B cell (primary cell): ENCODE data around the gene APIP. TPM values are rescaled to one million over a fixed set of nuclear protein-coding genes. Genes with fewer than 3 reads are reported as not detected.

Experiments
- ATAC-seq: fragments of 200-7000 bp; cut with Tn5 transposase; one replicate; pipeline ENCODE4 v1.10.0; 2021; ENCODE audit warnings: low read depth, mild to moderate bottlenecking, moderate number of reproducible peaks, moderate library complexity
- CTCF ChIA-PET: fragments of 350-600 bp; sonication (Branson Sonifier 250); formaldehyde crosslinking; loops from one replicate; lab custom pipeline; 2021; ENCODE audit warnings: antibody characterized with exemption, inconsistent platforms; lab: Charles Lee
- POLR2A ChIA-PET: fragments of 350-600 bp; sonication (Branson Sonifier 250); formaldehyde crosslinking; loops from one replicate; lab custom pipeline; 2021; ENCODE audit warnings: antibody characterized with exemption; lab: Charles Lee
- DNase-seq: peaks from one replicate; pipeline ENCODE4 v3.0.0; 2013
- H2AFZ ChIP-seq: 2 replicates; pipeline ENCODE4 v1.6.1; 2012; ENCODE audit warnings: mild to moderate bottlenecking, low read depth, low read length; ENCODE audit not compliant: insufficient read depth, poor library complexity, severe bottlenecking
- H3K27ac ChIP-seq, 2 donors: 1 replicate in 1 of 2; 2 replicates in 1 of 2; pipeline ENCODE4 v1.5.1; 2012 to 2013; ENCODE audit warnings: low read length in 2 of 2, mild to moderate bottlenecking in 2 of 2, moderate library complexity in 1 of 2
- H3K27me3 ChIP-seq, 4 experiments: fragments of 200-600 bp in 1 of 4; sonication (generic) in 1 of 4; replicated peaks in 1 of 4; 1 replicate in 2 of 4; 2 replicates in 2 of 4; pipeline versions ENCODE4 v1.6.1 to v1.7.0; 2013 to 2016; ENCODE audit warnings: low read length in 3 of 4, mild to moderate bottlenecking in 2 of 4, mixed read lengths in 1 of 4, moderate library complexity in 1 of 4; ENCODE audit not compliant: insufficient read depth in 4 of 4, control insufficient read depth in 3 of 4; ENCODE audit errors: control extremely low read depth in 1 of 4
- H3K36me3 ChIP-seq, 2 experiments: replicated peaks in 1 of 2; 1 replicate in 1 of 2; 2 replicates in 1 of 2; pipeline versions ENCODE4 v1.6.1 to v1.7.1; 2013; ENCODE audit warnings: low read length in 1 of 2; ENCODE audit not compliant: insufficient read depth in 2 of 2, control insufficient read depth in 1 of 2; ENCODE audit errors: control extremely low read depth in 1 of 2, extremely low read depth in 1 of 2
- H3K4me1 ChIP-seq, 2 donors: fragments of 200-600 bp in 1 of 2; sonication (generic) in 1 of 2; 1 replicate in 1 of 2; 2 replicates in 1 of 2; pipeline versions ENCODE4 v1.5.1 to v1.6.1; 2013 to 2017; ENCODE audit warnings: low read length in 2 of 2; ENCODE audit not compliant: control insufficient read depth in 2 of 2, insufficient read depth in 2 of 2
- H3K4me2 ChIP-seq: replicated peaks from 2 replicates; pipeline ENCODE3; 2012; ENCODE audit warnings: mild to moderate bottlenecking, low read depth, low read length; ENCODE audit not compliant: poor library complexity, severe bottlenecking
- H3K4me3 ChIP-seq, 5 experiments: fragments of 200-600 bp in 1 of 5; sonication (generic) in 1 of 5; 1 replicate in 3 of 5; 2 replicates in 2 of 5; pipeline versions ENCODE4 v1.5.1 to v1.7.0; 2011 to 2016; ENCODE audit warnings: low read length in 4 of 5, mild to moderate bottlenecking in 4 of 5, low read depth in 2 of 5, control low read depth in 1 of 5, moderate library complexity in 1 of 5; ENCODE audit not compliant: insufficient read depth in 1 of 5; ENCODE audit errors: control extremely low read depth in 1 of 5, extremely low read depth in 1 of 5
- H3K79me2 ChIP-seq: fragments of 200-600 bp; sonication (generic); one replicate; pipeline ENCODE4 v1.6.0; 2016; ENCODE audit warnings: low read length; ENCODE audit not compliant: control insufficient read depth, insufficient read depth
- H3K9ac ChIP-seq: fragments of 200-600 bp; sonication (generic); 2 replicates; pipeline ENCODE4 v1.6.1; 2017; ENCODE audit warnings: mild to moderate bottlenecking, low read length, moderate library complexity
- H3K9me3 ChIP-seq, 3 donors: one replicate each; pipeline versions ENCODE4 v1.6.1 to v1.7.1; 2013; ENCODE audit warnings: low read length in 2 of 3; ENCODE audit not compliant: control insufficient read depth in 2 of 3, insufficient read depth in 1 of 3; ENCODE audit errors: control extremely low read depth in 1 of 3
- H4K20me1 ChIP-seq: 2 replicates; pipeline ENCODE4 v1.6.0; 2012; ENCODE audit warnings: mild to moderate bottlenecking, low read length; ENCODE audit not compliant: insufficient read depth, control insufficient read depth, poor library complexity, severe bottlenecking
- H3K27ac Mint-ChIP-seq: one replicate; pipeline ENCODE4 v1.8.0; 2021; ENCODE audit warnings: mixed read lengths
- H3K27me3 Mint-ChIP-seq: one replicate; pipeline ENCODE4 v1.8.0; 2021; ENCODE audit warnings: mixed read lengths
- H3K4me1 Mint-ChIP-seq: one replicate; pipeline ENCODE4 v1.8.0; 2021; ENCODE audit warnings: mixed read lengths
- H3K4me3 Mint-ChIP-seq: one replicate; pipeline ENCODE4 v1.8.0; 2021; ENCODE audit warnings: mixed read lengths
- H3K9me3 Mint-ChIP-seq: one replicate; pipeline ENCODE4 v1.8.0; 2022; ENCODE audit warnings: mixed read lengths; ENCODE audit not compliant: insufficient read depth
- CTCF ChIP-seq: fragments of 200-600 bp; IDR thresholded peaks from one replicate; pipeline ENCODE4 v1.8.0; 2022; ENCODE audit warnings: antibody characterized with exemption, mild to moderate bottlenecking
- EZH2 ChIP-seq: IDR thresholded peaks from 2 replicates; pipeline ENCODE4 v1.6.1; 2012; ENCODE audit warnings: borderline replicate concordance, low read depth, mild to moderate bottlenecking, moderate library complexity, low read length; ENCODE audit not compliant: insufficient read depth, poor library complexity, severe bottlenecking
- WGBS: methylation state at CpG from one replicate; pipeline ENCODE4 v1.1.5; 2013; ENCODE audit warnings: missing lambda C conversion rate; ENCODE audit not compliant: insufficient coverage; 5-methylcytosine and 5-hydroxymethylcytosine counted together
- intact Hi-C: fragments of 100-400 bp; cut with micrococcal nuclease; formaldehyde crosslinking; loops from one replicate; pipeline ENCODE4 v1.10.0; 2022
- polyA plus RNA-seq: library from polyadenylated mRNA; depleted of rRNA; stranded (reverse); fragments of >200 nt; gene quantifications from 2 replicates; pipeline ENCODE4 v1.2.3, GENCODE V29; 2012
- total RNA-seq, 2 donors: library from RNA; stranded (reverse); fragments of 120-200 nt in 1 of 2; gene quantifications; 1 replicate in 1 of 2; 2 replicates in 1 of 2; pipeline versions ENCODE4 v1.2.3 to v1.2.4, GENCODE V29; 2013 to 2022

APIP gene
- total and polyA plus RNA-seq, 2 donors (not counting 1 experiment from before 2014, with no cell fraction given): 6.1 to 19.4 TPM

DNA sequence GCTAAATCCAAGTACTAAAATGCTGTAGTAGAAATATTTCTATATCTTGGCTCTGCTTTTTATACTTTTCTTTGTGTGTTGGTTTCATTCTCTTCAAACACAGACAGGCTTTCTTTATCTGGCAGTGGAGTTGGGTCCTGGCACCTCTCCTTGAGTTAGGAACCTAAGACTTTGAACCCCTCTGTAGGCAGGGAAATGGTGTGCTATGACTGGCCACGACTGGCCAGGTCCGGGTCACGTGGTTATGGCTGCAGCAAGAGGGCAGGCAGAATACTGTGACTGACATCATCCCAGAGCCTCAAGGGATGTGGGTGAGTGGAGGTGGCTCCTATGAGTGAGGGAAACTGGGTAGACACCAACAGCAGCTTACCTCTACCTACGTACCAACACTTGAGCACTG is 42.0 kb downstream of the APIP start:
- H3K4me1 Mint-ChIP-seq: no peaks in the 10 kb centered on the region
- H3K9ac ChIP-seq: no peak overlapping the region
- H3K36me3 ChIP-seq: no peaks in the 10 kb centered on the region
- H3K27ac ChIP-seq: no peak overlapping the region
- H3K27ac Mint-ChIP-seq: no peak overlapping the region
- no peaks in the 10 kb centered on the region for H3K9me3 Mint-ChIP-seq
- no peak overlapping the region for H3K4me3 ChIP-seq
- no peak for DNase-seq
- H3K27me3 ChIP-seq: no peaks in the 10 kb centered on the region
- no peak overlapping the region for H2AFZ ChIP-seq
- intact Hi-C loops: no loop called here
- no peak for ATAC-seq
- H3K4me2 ChIP-seq: no peak overlapping the region
- H3K4me3 Mint-ChIP-seq: no peak overlapping the region
- H3K27me3 Mint-ChIP-seq: no peaks in the 10 kb centered on the region
- 100% methylated on average over 1 of the region's 4 CpGs for WGBS
- H4K20me1 ChIP-seq: no peaks in the 10 kb centered on the region
- H3K9me3 ChIP-seq: no peaks in the 10 kb centered on the region
- no peaks in the 10 kb centered on the region for H3K4me1 ChIP-seq
- ChIA-PET POLR2A (no interaction called here), CTCF (no interaction called here)
- TF ChIP-seq EZH2: no peak
- no peak for TF ChIP-seq CTCF
- no peaks in the 10 kb centered on the region for H3K79me2 ChIP-seq

DNA sequence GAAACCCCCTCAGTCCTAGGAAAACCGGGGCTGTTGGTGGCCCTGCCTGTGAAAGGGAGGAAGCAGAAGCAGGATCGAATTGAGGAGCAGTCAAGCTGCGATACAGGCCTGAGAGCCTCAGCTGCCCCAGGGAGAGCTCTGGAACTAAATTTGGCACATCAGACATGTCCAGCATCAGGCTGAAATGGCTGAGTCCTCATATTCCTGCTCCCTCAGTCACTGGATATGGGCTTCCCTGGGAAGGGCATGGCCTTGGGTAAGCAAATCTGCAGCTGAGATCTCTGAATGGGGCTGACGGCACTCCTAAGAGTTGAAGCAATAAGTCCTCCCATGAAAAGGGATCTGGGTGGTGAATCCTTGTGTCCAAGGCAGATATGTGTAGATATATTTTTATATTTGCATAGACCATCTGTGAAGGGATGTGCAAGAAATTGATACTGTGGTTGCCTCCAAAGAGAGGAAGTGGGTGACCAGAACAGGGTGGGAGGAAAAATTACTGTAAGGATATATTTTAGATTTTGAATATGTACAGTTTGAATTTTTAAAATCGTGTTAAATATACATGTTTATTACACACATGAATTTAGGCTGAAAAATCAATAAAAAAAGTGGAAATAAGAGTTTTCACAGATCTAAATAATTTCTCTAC is 45.5 kb downstream of the APIP start:
- no peaks in the 10 kb centered on the region for H3K4me1 Mint-ChIP-seq
- H3K4me3 ChIP-seq: no peak overlapping the region
- H3K27me3 ChIP-seq: no peaks in the 10 kb centered on the region
- no peaks in the 10 kb centered on the region for H3K79me2 ChIP-seq
- no peaks in the 10 kb centered on the region for H3K4me1 ChIP-seq
- CTCF ChIA-PET: interaction anchor here (0.5 to 0.9 kb wide), 2 partner anchors 284 to 1267 kb away, joined by 3 to 4 read pairs; no protein-coding TSS in a partner anchor
- peaks cover 0 to 1% (median 0%) of the 10 kb centered on the region in 3 donors for H3K9me3 ChIP-seq
- ATAC-seq (no peak), DNase-seq (no peak)
- no peaks in the 10 kb centered on the region for H4K20me1 ChIP-seq
- no peak overlapping the region for H3K4me3 Mint-ChIP-seq
- no peak overlapping the region for H2AFZ ChIP-seq
- POLR2A ChIA-PET: no interaction called here
- H3K9me3 Mint-ChIP-seq: peaks cover 3% of the 10 kb centered on the region
- no peak overlapping the region for H3K9ac ChIP-seq
- peaks cover 0 to 1% of the 10 kb centered on the region in 2 experiments for H3K36me3 ChIP-seq
- 92% methylated on average over 3 of the region's 5 CpGs for WGBS
- TF ChIP-seq CTCF (no peak), EZH2 (no peak)
- H3K4me2 ChIP-seq: no peak overlapping the region
- no peak overlapping the region for H3K27ac ChIP-seq
- no peak overlapping the region for H3K27ac Mint-ChIP-seq
- H3K27me3 Mint-ChIP-seq: no peaks in the 10 kb centered on the region
- intact Hi-C loops: no loop called here
